Measurements from ENCODE around the gene KRT15.

DNA sequence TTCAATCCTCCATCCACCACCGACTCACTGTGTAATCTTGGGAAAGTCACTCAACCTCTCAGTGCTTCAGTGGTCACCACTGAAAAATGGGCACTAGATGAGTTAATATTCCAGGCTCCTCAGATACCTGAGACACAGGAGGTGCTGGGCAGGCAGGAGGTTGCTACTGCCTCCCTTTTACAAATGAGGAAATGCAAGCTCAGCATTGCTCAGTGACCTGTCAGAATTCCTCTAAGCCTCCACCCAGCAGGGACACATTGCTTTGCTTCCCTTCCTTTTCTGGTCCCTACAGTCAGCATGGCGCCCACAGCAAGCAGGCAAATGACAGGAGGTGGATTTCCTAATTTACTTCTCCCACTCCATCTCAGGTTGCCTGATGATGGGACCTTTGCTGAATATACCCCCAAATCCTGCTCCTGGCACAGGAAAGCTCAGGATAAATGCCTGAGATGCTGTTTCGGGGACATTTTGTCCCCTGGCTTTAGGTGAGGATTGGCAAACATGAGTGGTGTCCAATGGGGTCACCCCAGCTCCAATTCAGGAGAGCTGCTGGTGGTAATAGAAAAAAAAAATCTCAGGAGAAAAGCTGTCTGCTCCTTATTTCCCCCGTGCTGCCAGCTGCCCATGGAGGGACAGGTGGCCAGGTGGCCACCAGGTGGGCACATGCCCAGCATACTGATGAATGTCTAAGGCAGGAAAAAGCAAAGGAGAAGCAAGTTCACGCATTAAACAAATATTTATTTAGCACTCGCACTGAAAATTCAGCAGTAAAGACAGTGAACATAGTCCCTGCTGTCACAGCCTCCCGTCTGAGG lies 8.2 kb downstream of the KRT15 start:
- TF ChIP-seq CTCF (optimal IDR thresholded peaks at IDR 0.05 in 1 of 3, IDR thresholded peaks at IDR 0.05 in 1 of 3, conservative IDR thresholded peaks at IDR 0.05 in 1 of 3; ENCODE audit: extremely low read depth in 1 of 3, insufficient read depth in 2 of 3, low read length in 3 of 3) (peak in 1 of 3 experiments; percentile 14), EZH2 (IDR thresholded peaks at IDR 0.05; ENCODE audit: low read length) (no peak)
